ENCODE measurements around the gene BATF3. TPM values are rescaled to one million over a fixed set of nuclear protein-coding genes. Genes with fewer than 3 reads are reported as not detected.

BATF3 gene, protein sequence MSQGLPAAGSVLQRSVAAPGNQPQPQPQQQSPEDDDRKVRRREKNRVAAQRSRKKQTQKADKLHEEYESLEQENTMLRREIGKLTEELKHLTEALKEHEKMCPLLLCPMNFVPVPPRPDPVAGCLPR
- total RNA-seq: 0.35 and 1.4 TPM in 2 replicates

DNA sequence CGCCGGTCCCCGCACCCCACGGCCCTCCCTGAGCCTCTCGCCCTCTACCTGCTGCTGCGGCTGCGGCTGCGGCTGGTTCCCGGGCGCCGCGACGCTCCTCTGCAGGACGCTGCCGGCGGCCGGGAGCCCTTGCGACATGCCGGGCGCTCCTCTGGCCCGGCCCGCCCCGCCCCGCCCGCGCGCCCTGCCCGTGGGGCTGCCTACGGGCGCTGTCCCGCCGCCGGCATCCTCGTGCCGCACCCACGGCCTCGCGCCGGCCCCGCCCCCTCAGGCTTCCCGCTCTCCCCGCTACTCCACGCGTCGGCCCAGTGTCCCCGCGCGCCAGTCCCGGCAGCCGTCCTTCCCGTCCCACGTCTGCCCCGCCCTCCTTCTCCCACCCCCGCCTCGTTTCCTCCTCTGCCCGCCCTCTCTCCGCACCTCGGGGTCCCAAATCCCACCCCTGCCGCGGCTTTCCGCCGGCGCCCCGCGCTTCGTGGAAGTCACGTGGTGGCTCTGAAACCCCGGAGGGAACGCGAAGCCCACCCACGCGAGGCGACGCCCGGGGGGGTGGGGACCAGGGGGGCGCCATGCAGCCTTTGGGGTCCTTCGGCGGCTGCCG is at the start of gene BATF3:
Gene BATF3 (minus strand): TSS at position 216 of the 598 bp plus-strand sequence. CDS start 78 bp downstream, at position 138.

Other genes starting within 250 kb of the BATF3 start
- 1.9 and 3.2 TPM in 2 replicates for gene ATF3, start 91.1 kb downstream of the BATF3 start, total RNA-seq
- 19.0 and 25.0 TPM in 2 replicates for gene NSL1, start 91.9 kb upstream of the BATF3 start, total RNA-seq
- gene TATDN3, start 92.1 kb upstream of the BATF3 start, total RNA-seq: 9.2 and 17.4 TPM in 2 replicates
- not detected in 2 replicates for gene SPATA45, start 147.8 kb upstream of the BATF3 start, total RNA-seq
- gene FLVCR1, start 158.4 kb upstream of the BATF3 start, total RNA-seq: 8.0 and 13.5 TPM in 2 replicates

Data from myometrial cell (primary cell).